Stimulated activated CD4-positive, alpha-beta T cell treated with anti-CD3 and anti-CD28 coated beads, Interleukin-4, amount 100 ng/mL, for 4 hours (primary cell): ENCODE measurements around the gene MRPL53.

Experiments used
- DNase-seq, 2 experiments: peaks; one replicate each; pipeline ENCODE4 v3.0.0-alpha.2; 2020

The MRPL53 gene

GRCh38 chr2:74472086-74472944 is at the start of gene MRPL53:
MRPL53 (minus strand) TSS chr2:74472680; CDS start chr2:74472660, 20 bp downstream.
- peak; percentile 91 to 98 for DNase-seq

- no peak for DNase-seq
These were observed 44.2 kb upstream of the MRPL53 start for GRCh38 chr2:74516650-74517049.

GRCh38 chr2:74515981-74516633 is 43.6 kb upstream of the MRPL53 start:
- peak; percentile 77 to 79 for DNase-seq

GRCh38 chr2:74515271-74515980 is 42.9 kb upstream of the MRPL53 start:
- no peak for DNase-seq

- no peak for DNase-seq
These were observed 42.1 kb upstream of the MRPL53 start, which contains the start of gene TLX2 for GRCh38 chr2:74514368-74515270. TLX2 (plus strand) TSS chr2:74514450; CDS start chr2:74514807, 357 bp downstream.

- peak; percentile 24 to 25 for DNase-seq
These were observed 41.3 kb upstream of the MRPL53 start for GRCh38 chr2:74513605-74514367.

GRCh38 chr2:74512744-74513604 is 40.5 kb upstream of the MRPL53 start:
- DNase-seq: no peak

GRCh38 chr2:74511104-74511989 is 38.9 kb upstream of the MRPL53 start:
- no peak for DNase-seq

- DNase-seq: no peak
These were observed 37.8 kb upstream of the MRPL53 start for GRCh38 chr2:74510272-74510671.

- DNase-seq: peak in 1 of 2 experiments; percentile 13
These were observed 35.5 kb upstream of the MRPL53 start for GRCh38 chr2:74507926-74508520.

GRCh38 chr2:74507145-74507925 is 34.9 kb upstream of the MRPL53 start, which contains the start of gene PCGF1:
PCGF1 (minus strand) TSS chr2:74507695; CDS start chr2:74507668, 27 bp downstream.
- peak; percentile 99 for DNase-seq

- DNase-seq: no peak
These were observed 33.2 kb upstream of the MRPL53 start for GRCh38 chr2:74505448-74506246.

- no peak for DNase-seq
These were observed 32.1 kb upstream of the MRPL53 start for GRCh38 chr2:74504591-74504990.

- no peak for DNase-seq
These were observed 31.3 kb upstream of the MRPL53 start for GRCh38 chr2:74503506-74504475.

GRCh38 chr2:74502720-74503505 is 30.4 kb upstream of the MRPL53 start:
- peak; percentile 21 to 45 for DNase-seq
